SK-N-MC (cell line): Measurements from ENCODE around the gene IL7R.

ENCODE experiments used
- EZH2 ChIP-seq: fragments of 200-600 bp; sonication (generic); IDR thresholded peaks from one replicate; pipeline ENCODE4 v1.6.1; 2017; ENCODE audit warnings: antibody characterized with exemption
- FOXP2 ChIP-seq: optimal IDR thresholded peaks from 2 replicates; pipeline ENCODE3; 2011; ENCODE audit warnings: mild to moderate bottlenecking, moderate library complexity; ENCODE audit not compliant: insufficient read depth; ENCODE audit errors: extremely low read length, control extremely low read depth
- POLR2AphosphoS5 ChIP-seq: IDR thresholded peaks from 2 replicates; pipeline ENCODE4 v1.6.1; 2012; ENCODE audit warnings: mild to moderate bottlenecking, low read depth, low read length, borderline replicate concordance

- TF ChIP-seq EZH2 (no peak), POLR2AphosphoS5 (no peak), FOXP2 (no peak)
Measured at GRCh38 chr5:35904443-35905132, 47.9 kb downstream of the IL7R start.
